Large intestine (tissue), 3 donors: ENCODE measurements around the gene SPPL2B. TPM values are rescaled to one million over a fixed set of nuclear protein-coding genes. Genes with fewer than 3 reads are reported as not detected.
A peak's percentile ranks its signal among the peaks of the same experiment; 100 is the strongest.
"Not testable (repeated sequence)": the region's sequence is repeated elsewhere in the genome, so short reads cannot be mapped to it uniquely, and the experiment has no call there.

ENCODE experiments used
- DNase-seq, 2 donors: peaks; one replicate each; pipeline versions ENCODE4 v3.0.0 to v3.0.0-alpha.2; 2013
- H3K27ac ChIP-seq: one replicate; pipeline ENCODE4 v1.5.1; 2013; ENCODE audit warnings: low read length
- H3K27me3 ChIP-seq: 2 replicates; pipeline ENCODE4 v1.6.1; 2013; ENCODE audit warnings: low read length; ENCODE audit not compliant: control insufficient read depth, insufficient read depth
- H3K36me3 ChIP-seq: 2 replicates; pipeline ENCODE4 v1.6.1; 2013; ENCODE audit warnings: low read length; ENCODE audit not compliant: control insufficient read depth, insufficient read depth
- H3K4me1 ChIP-seq: one replicate; pipeline ENCODE4 v1.6.1; 2013; ENCODE audit warnings: low read length; ENCODE audit not compliant: control insufficient read depth, insufficient read depth
- H3K4me3 ChIP-seq: one replicate; pipeline ENCODE4 v1.5.1; 2013; ENCODE audit warnings: low read length
- H3K9me3 ChIP-seq: one replicate; pipeline ENCODE4 v1.6.1; 2013; ENCODE audit warnings: mild to moderate bottlenecking, low read depth, low read length, moderate library complexity; ENCODE audit not compliant: control insufficient read depth
- WGBS: methylation state at CpG from one replicate; pipeline ENCODE4 v1.1.5; 2013; ENCODE audit warnings: low lambda C conversion rate; ENCODE audit not compliant: insufficient coverage; 5-methylcytosine and 5-hydroxymethylcytosine counted together
- polyA plus RNA-seq: library from polyadenylated mRNA; unstranded; fragments of 120-200 nt; gene quantifications from one replicate; pipeline ENCODE4 v1.2.1, GENCODE V29; 2013

The SPPL2B gene
- polyA plus RNA-seq, 1 donor: 112 TPM

GRCh38 chr19:2382530-2383222, 54.2 kb downstream of the SPPL2B start:
- 100% methylated on average over 1 of the region's 13 CpGs for WGBS
- H3K4me1 ChIP-seq: no peaks in the 10 kb centered on the region
- H3K36me3 ChIP-seq: no peaks in the 10 kb centered on the region
- peaks cover 9% of the 10 kb centered on the region for H3K9me3 ChIP-seq
- no peak for DNase-seq
- H3K27ac ChIP-seq: no peak overlapping the region
- peaks cover 4% of the 10 kb centered on the region for H3K27me3 ChIP-seq
- no peak overlapping the region for H3K4me3 ChIP-seq

- Histone ChIP-seq H3K9me3 (peaks cover 4% of the 10 kb centered on the region), H3K27me3 (peaks cover 4% of the 10 kb centered on the region), H3K4me3 (no peak overlapping the region), H3K27ac (no peak overlapping the region), H3K36me3 (no peaks in the 10 kb centered on the region), H3K4me1 (no peaks in the 10 kb centered on the region)
- no CpG with 5 or more reads among the region's 37 CpGs for WGBS
- peak; percentile 28 to 68 for DNase-seq
Observed at GRCh38 chr19:2385053-2385721, 56.7 kb downstream of the SPPL2B start.

- Histone ChIP-seq H3K36me3 (no peaks in the 10 kb centered on the region), H3K4me3 (no peak overlapping the region), H3K9me3 (no peaks in the 10 kb centered on the region), H3K27me3 (no peaks in the 10 kb centered on the region), H3K27ac (no peak overlapping the region), H3K4me1 (no peaks in the 10 kb centered on the region)
- WGBS: no CpG with 5 or more reads among the region's 20 CpGs
- no peak for DNase-seq
Observed at GRCh38 chr19:2387367-2388288, 59.1 kb downstream of the SPPL2B start.

GRCh38 chr19:2389594-2389993, 61.1 kb downstream of the SPPL2B start:
- no peaks in the 10 kb centered on the region for H3K36me3 ChIP-seq
- no CpG with 5 or more reads among the region's 21 CpGs for WGBS
- no peak overlapping the region for H3K27ac ChIP-seq

GRCh38 chr19:2391118-2391725, 62.7 kb downstream of the SPPL2B start:
- Histone ChIP-seq H3K4me3 (no peak overlapping the region), H3K9me3 (no peaks in the 10 kb centered on the region), H3K36me3 (no peaks in the 10 kb centered on the region), H3K27ac (no peak overlapping the region), H3K27me3 (no peaks in the 10 kb centered on the region), H3K4me1 (peaks cover 11% of the 10 kb centered on the region)
- no CpG with 5 or more reads among the region's 10 CpGs for WGBS
- DNase-seq: peak; percentile 40 to 50

More at GRCh38 chr19:2389594-2389993, 61.1 kb downstream of the SPPL2B start:
- Histone ChIP-seq H3K4me3 (no peak overlapping the region), H3K27me3 (no peaks in the 10 kb centered on the region), H3K9me3 (no peaks in the 10 kb centered on the region), H3K4me1 (peaks cover 5% of the 10 kb centered on the region)
- DNase-seq: no peak

- peaks cover 11% of the 10 kb centered on the region for H3K4me1 ChIP-seq
- no peaks in the 10 kb centered on the region for H3K36me3 ChIP-seq
- H3K4me3 ChIP-seq: no peak overlapping the region
Observed at GRCh38 chr19:2392366-2392765, 63.9 kb downstream of the SPPL2B start.

GRCh38 chr19:2392899-2393298, 64.4 kb downstream of the SPPL2B start:
- not testable (repeated sequence) for H3K9me3 ChIP-seq, H3K27me3 ChIP-seq, DNase-seq, H3K27ac ChIP-seq, H3K36me3 ChIP-seq, H3K4me3 ChIP-seq
- no CpG with 5 or more reads among the region's 8 CpGs for WGBS
- H3K4me1 ChIP-seq: peaks cover 11% of the 10 kb centered on the region

More at GRCh38 chr19:2392366-2392765, 63.9 kb downstream of the SPPL2B start:
- H3K27me3 ChIP-seq: no peaks in the 10 kb centered on the region
- DNase-seq: no peak
- no peak overlapping the region for H3K27ac ChIP-seq
- H3K9me3 ChIP-seq: no peaks in the 10 kb centered on the region
- 58% methylated on average over 4 of the region's 7 CpGs for WGBS

GRCh38 chr19:2394054-2394441, 65.6 kb downstream of the SPPL2B start:
- H3K4me3 ChIP-seq: no peak overlapping the region
- H3K4me1 ChIP-seq: peaks cover 11% of the 10 kb centered on the region
- no peaks in the 10 kb centered on the region for H3K27me3 ChIP-seq
- H3K27ac ChIP-seq: no peak overlapping the region
- no peaks in the 10 kb centered on the region for H3K36me3 ChIP-seq
- DNase-seq: no peak
- WGBS: 92% methylated on average over 2 of the region's 8 CpGs
- no peaks in the 10 kb centered on the region for H3K9me3 ChIP-seq

GRCh38 chr19:2394442-2395292, 66.2 kb downstream of the SPPL2B start:
- DNase-seq: peak; percentile 85 to 92
- H3K27me3 ChIP-seq: no peaks in the 10 kb centered on the region
- H3K4me3 ChIP-seq: no peak overlapping the region
- peaks cover 11% of the 10 kb centered on the region for H3K4me1 ChIP-seq
- peak overlapping the region; percentile 67 for H3K27ac ChIP-seq
- no peaks in the 10 kb centered on the region for H3K36me3 ChIP-seq
- 63% methylated on average over 6 of the region's 27 CpGs for WGBS
- H3K9me3 ChIP-seq: no peaks in the 10 kb centered on the region
